Stomach smooth muscle (tissue), 2 donors: ENCODE data around the gene PYGL.
"Not testable (repeated sequence)": the region's sequence is repeated elsewhere in the genome, so short reads cannot be mapped to it uniquely, and the experiment has no call there.

Source experiments
- H3K27ac ChIP-seq: one replicate; pipeline ENCODE4 v1.7.0; 2013; ENCODE audit warnings: mild to moderate bottlenecking, low read length, inconsistent platforms
- H3K27me3 ChIP-seq, 2 donors: one replicate each; pipeline ENCODE4 v1.7.0; 2013; ENCODE audit warnings: low read length in 2 of 2; ENCODE audit not compliant: insufficient read depth in 2 of 2, control insufficient read depth in 1 of 2
- H3K36me3 ChIP-seq, 2 donors: one replicate each; pipeline ENCODE4 v1.7.0; 2013; ENCODE audit warnings: low read length in 2 of 2; ENCODE audit not compliant: control insufficient read depth in 2 of 2, insufficient read depth in 2 of 2
- H3K4me1 ChIP-seq: one replicate; pipeline ENCODE4 v1.7.0; 2013; ENCODE audit warnings: low read length; ENCODE audit not compliant: control insufficient read depth, insufficient read depth
- H3K4me3 ChIP-seq, 2 donors: one replicate each; pipeline ENCODE4 v1.7.0; 2013; ENCODE audit warnings: low read length in 2 of 2
- H3K9ac ChIP-seq, 2 donors: one replicate each; pipeline ENCODE4 v1.7.0; 2013; ENCODE audit warnings: low read length in 2 of 2, mild to moderate bottlenecking in 1 of 2
- H3K9me3 ChIP-seq, 2 donors: one replicate each; pipeline ENCODE4 v1.7.0; 2013; ENCODE audit warnings: low read length in 2 of 2; ENCODE audit not compliant: control insufficient read depth in 2 of 2
- donor health status: healthy.
- donor health status: Pancreatic carcinoma.

Gene PYGL

GRCh38 chr14:50897658-50898175 lies 46.6 kb downstream of the PYGL start:
- H3K4me1 ChIP-seq, result no peaks in the 10 kb centered on the region
- no peak overlapping the region for H3K4me3 ChIP-seq
- no peaks in the 10 kb centered on the region for H3K36me3 ChIP-seq
- no peaks in the 10 kb centered on the region for H3K27me3 ChIP-seq
- H3K27ac ChIP-seq, result no peak overlapping the region
- no peak overlapping the region for H3K9ac ChIP-seq
- H3K9me3 ChIP-seq, result no peaks in the 10 kb centered on the region

- H3K36me3 ChIP-seq, H3K4me1 ChIP-seq, H3K9ac ChIP-seq, H3K27me3 ChIP-seq, H3K27ac ChIP-seq, H3K4me3 ChIP-seq, H3K9me3 ChIP-seq: not testable (repeated sequence)
These were observed 47.3 kb downstream of the PYGL start for GRCh38 chr14:50897005-50897404.

- not testable (repeated sequence) for H3K27me3 ChIP-seq, H3K36me3 ChIP-seq, H3K27ac ChIP-seq
These were observed 47.9 kb downstream of the PYGL start for GRCh38 chr14:50896421-50896820.

GRCh38 chr14:50892255-50892654 lies 52.0 kb downstream of the PYGL start:
- H3K27ac ChIP-seq, result no peak overlapping the region
- H3K36me3 ChIP-seq, result no peaks in the 10 kb centered on the region
- no peak overlapping the region for H3K4me3 ChIP-seq
- no peak overlapping the region for H3K9ac ChIP-seq
- H3K4me1 ChIP-seq, result no peaks in the 10 kb centered on the region
- no peaks in the 10 kb centered on the region for H3K27me3 ChIP-seq
- H3K9me3 ChIP-seq, result no peaks in the 10 kb centered on the region

More at GRCh38 chr14:50896421-50896820, 47.9 kb downstream of the PYGL start:
- not testable (repeated sequence) for H3K9me3 ChIP-seq, H3K4me1 ChIP-seq, H3K9ac ChIP-seq, H3K4me3 ChIP-seq

- H3K27ac ChIP-seq, result no peak overlapping the region
- no peaks in the 10 kb centered on the region for H3K4me1 ChIP-seq
- H3K4me3 ChIP-seq, result no peak overlapping the region
- peaks cover 0 to 2% of the 10 kb centered on the region in 2 donors for H3K27me3 ChIP-seq
- no peaks in the 10 kb centered on the region for H3K36me3 ChIP-seq
- H3K9me3 ChIP-seq, result no peaks in the 10 kb centered on the region
- H3K9ac ChIP-seq, result no peak overlapping the region
These were observed 56.8 kb downstream of the PYGL start for GRCh38 chr14:50887476-50887875.

GRCh38 chr14:50883827-50884197 lies 60.5 kb downstream of the PYGL start:
- H3K27me3 ChIP-seq, result peaks cover 0 to 2% of the 10 kb centered on the region in 2 donors
- H3K4me1 ChIP-seq, result no peaks in the 10 kb centered on the region
- no peak overlapping the region for H3K4me3 ChIP-seq
- no peak overlapping the region for H3K9ac ChIP-seq
- no peaks in the 10 kb centered on the region for H3K9me3 ChIP-seq
- H3K36me3 ChIP-seq, result no peaks in the 10 kb centered on the region
- H3K27ac ChIP-seq, result no peak overlapping the region

GRCh38 chr14:50882932-50883826 lies 61.1 kb downstream of the PYGL start:
- Histone ChIP-seq H3K9ac (no peak overlapping the region), H3K4me3 (no peak overlapping the region), H3K27ac (no peak overlapping the region), H3K36me3 (no peaks in the 10 kb centered on the region), H3K4me1 (no peaks in the 10 kb centered on the region), H3K27me3 (peaks cover 0 to 2% of the 10 kb centered on the region in 2 donors), H3K9me3 (no peaks in the 10 kb centered on the region)

GRCh38 chr14:50875359-50876070 lies 68.8 kb downstream of the PYGL start:
- no peaks in the 10 kb centered on the region for H3K4me1 ChIP-seq
- no peaks in the 10 kb centered on the region for H3K36me3 ChIP-seq
- peaks cover 17 to 18% of the 10 kb centered on the region in 2 donors for H3K27me3 ChIP-seq
- no peak overlapping the region for H3K9ac ChIP-seq
- H3K9me3 ChIP-seq, result no peaks in the 10 kb centered on the region
- no peak overlapping the region for H3K27ac ChIP-seq
- no peak overlapping the region for H3K4me3 ChIP-seq

GRCh38 chr14:50874757-50875156 lies 69.5 kb downstream of the PYGL start:
- Histone ChIP-seq H3K27ac (no peak overlapping the region), H3K9ac (no peak overlapping the region), H3K9me3 (no peaks in the 10 kb centered on the region), H3K36me3 (no peaks in the 10 kb centered on the region), H3K27me3 (peaks cover 23 to 25% of the 10 kb centered on the region in 2 donors), H3K4me1 (no peaks in the 10 kb centered on the region), H3K4me3 (no peak overlapping the region)

- Histone ChIP-seq H3K9ac (no peak within 1 kb of the TSS), H3K36me3 (no peaks in the 10 kb centered on the region), H3K27me3 (peaks cover 24 to 25% of the 10 kb centered on the region in 2 donors), H3K9me3 (no peaks in the 10 kb centered on the region), H3K4me3 (peak within 1 kb of the TSS in 1 of 2 donors; percentile 55), H3K4me1 (no peaks in the 10 kb centered on the region), H3K27ac (no peak within 1 kb of the TSS)
These were observed 72.2 kb downstream of the PYGL start, which contains the start of gene ABHD12B for GRCh38 chr14:50871914-50872732. TSS of gene ABHD12B (plus strand) at chr14:50872053. CDS start at chr14:50872175, 122 bp downstream.
